ENCODE measurements around the gene HSPA9.
"Not testable (repeated sequence)": the region's sequence is repeated elsewhere in the genome, so short reads cannot be mapped to it uniquely, and the experiment has no call there.

Gene HSPA9

DNA sequence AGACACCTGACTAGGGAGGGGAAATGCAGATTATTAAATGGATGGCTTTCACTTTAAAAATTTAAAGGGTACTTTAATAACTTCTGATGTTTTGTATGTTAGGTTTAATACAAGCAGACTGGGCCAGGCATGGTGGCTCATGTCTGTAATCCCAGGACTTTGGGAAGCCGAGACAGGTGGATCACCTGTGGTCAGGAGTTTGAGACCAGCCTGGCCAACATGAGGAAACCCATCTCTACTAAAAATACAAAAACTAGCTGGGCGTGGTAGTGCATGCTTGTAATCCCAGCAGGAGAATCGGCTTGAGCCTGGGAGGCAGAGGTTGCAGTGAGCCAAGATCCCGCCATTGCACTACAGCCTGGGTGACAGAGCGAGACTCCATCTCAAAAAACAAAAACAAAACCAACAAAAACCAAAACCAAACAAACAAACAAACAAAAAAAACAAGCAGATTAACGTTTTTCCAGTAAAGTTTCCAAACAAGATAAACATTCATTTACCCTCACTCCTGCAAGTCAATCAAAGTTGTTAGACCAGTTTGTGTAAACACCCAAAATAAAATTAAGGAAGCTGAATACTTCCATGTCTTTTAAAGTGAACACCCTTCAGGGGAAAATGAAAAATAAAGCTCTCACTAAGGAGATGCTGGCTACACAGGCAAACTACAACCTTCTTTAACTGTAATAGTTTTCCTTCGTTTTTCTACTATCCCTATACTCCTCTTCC lies 46.3 kb downstream of the HSPA9 start:
- no peak for DNase-seq

DNA sequence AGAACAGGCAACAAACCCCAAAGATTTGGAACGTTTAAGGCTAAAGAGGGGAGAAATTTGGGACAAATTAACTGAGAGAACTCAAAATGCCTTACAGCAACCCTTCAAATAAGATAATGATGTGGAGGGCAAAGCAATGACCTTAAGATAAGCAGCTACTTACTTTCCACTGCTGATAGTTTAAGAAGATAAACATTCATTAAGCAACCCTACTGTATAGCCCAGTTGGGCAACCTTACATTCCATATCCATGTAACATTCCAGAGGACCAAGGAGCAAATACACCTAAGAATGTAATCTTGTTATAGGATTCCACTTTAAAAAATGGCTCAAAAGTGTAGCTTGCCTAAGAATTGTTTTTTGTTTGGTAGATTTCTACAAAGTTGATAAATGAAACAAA lies 47.0 kb downstream of the HSPA9 start:
- no peak for DNase-seq

DNA sequence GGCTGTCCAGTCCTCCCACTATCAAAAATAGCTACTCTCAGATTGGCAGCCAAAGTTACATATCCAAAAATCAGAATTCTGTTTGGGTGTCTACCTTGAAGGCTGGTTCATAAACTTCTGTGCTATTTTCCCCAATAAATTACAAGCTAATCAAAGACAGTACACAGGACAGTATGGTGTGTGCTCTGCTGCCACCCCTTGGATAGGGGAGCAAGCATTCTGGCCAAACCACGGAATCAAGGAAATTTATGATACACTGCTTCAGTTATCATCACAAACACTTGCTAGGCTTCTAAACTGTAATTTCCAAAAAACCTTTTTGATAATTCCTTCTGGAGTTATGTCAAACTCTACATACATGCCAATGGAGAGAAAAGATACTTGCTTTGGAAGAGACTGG lies 48.0 kb downstream of the HSPA9 start:
- no peak for DNase-seq

- DNase-seq, result no peak
Measured at GRCh38 chr5:138523406-138523805, 51.8 kb downstream of the HSPA9 start.

- DNase-seq, result no peak
Measured at GRCh38 chr5:138520971-138521370, 54.2 kb downstream of the HSPA9 start.

DNA sequence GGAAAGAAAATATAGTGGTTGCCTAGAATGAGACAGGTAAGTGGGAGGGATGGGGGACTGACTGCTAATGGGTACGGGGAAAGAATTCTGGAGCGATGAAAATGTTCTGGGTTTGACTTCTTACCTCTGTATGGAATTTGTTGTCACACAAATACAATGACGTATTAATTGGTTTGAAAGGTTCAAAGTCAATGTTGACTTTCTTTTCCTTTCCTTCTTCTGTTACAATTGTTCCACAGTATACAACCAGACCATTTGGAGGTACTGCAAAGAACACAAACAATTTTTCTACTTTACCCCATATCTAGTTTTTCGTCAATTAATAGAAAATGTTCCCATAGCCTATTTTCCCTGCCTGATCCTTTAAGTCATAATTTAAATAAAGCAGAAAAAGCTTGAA lies 57.8 kb downstream of the HSPA9 start:
- DNase-seq, result no peak

DNA sequence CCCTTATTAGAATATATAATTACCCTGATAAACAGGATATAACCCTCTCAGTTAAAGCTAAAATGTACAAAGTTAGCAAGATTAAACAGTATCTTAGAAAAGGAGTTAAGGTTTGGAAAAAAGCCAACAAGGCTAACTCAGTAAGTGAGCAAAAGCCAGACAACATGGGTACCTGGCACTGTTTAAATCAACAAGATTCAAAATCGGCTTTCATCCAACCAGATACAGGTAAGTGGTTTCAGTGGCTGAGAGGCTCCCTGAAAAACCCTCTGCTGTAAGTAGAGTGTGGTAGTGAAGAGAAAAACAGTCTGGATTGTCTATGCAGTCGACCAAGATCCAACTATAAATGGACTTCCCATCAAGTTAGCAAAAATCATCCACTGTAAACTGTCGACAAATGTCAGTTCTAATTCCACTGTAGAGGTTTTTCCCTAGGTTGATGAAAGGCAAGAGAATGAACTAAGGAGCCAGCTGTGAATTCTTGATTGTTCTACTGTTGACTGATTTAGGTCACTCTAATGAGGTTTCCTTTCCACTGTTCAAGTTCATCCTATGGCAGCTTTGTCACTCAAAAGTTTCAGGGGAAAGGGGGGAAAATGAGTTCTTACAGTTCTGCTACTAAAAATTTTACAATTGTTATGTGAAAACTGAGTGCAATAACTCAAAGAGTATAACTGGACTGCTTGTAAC lies 59.5 kb downstream of the HSPA9 start:
- DNase-seq, result no peak

- no peak for DNase-seq
Measured at GRCh38 chr5:138514021-138514420, 61.2 kb downstream of the HSPA9 start.

GRCh38 chr5:138508958-138509357 lies 66.2 kb downstream of the HSPA9 start:
- no peak for DNase-seq

DNA sequence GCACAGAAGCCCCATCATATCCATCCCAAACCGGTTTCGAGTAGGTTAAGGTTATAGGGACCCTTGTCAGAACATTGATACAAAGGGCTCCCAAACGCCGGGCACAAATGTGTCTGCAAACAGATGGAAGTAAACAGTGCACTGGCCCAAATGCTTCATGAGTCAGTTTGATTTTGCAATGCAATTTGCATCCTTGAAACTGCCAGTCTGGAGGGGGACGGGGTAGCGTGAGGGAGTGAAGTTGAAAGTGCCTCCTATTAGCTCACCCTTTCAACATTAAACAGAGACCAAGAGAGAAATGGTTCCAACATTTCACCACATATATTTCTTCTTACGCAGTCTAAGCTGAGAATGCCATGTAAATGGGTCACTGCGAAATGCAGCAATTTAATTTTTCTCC lies 67.7 kb downstream of the HSPA9 start:
- not testable (repeated sequence) for DNase-seq

DNA sequence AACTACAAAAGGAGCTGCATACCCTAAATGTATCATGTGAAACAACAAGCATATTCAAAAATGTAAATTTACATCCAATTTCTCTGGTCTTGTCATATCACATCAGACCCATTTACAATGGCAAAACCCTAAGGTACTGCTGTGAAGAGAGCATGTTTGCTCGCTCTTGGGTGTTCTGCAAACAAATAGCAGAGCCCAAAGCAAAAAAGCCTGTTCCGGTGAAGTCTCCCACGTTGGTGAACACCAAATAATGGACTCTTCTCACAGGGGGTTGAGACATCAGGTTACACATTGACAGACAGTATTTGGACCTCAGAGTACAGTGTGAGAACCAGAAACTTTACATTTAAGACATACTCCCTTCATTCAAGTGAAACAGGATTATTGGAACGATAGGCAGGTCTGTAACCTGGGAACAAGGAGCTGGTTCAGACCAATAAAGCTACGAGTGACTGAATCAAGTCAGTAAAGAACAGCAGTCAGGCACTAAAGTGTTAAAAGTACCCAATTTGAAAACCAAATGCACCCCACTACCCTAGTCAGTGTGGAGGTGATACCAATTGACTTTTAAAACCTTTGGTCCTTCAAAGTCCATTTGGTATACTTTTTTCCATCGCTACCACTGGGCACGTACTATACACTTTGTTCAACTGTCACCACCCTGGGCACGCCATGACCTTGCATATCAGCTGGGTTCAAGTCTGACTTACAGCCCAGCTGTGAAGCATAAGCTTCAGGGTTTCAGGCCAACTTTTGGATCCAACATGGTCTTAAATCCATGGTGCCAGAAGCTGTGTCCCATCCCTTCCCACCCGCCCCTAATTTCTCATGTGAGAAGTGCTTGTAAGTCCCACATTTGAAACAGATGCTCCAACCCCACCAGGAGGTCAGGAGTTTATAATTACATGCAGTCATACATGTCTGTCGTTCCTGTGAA lies 68.6 kb downstream of the HSPA9 start:
- DNase-seq, result no peak

GRCh38 chr5:138504799-138505198 lies 70.4 kb downstream of the HSPA9 start:
- DNase-seq, result no peak
